ENCODE measurements around the gene NFAM1. TPM values are rescaled to one million over a fixed set of nuclear protein-coding genes. Genes with fewer than 3 reads are reported as not detected.

The NFAM1 gene
- polyA plus RNA-seq, 2 donors, result 0.24 to 0.28 TPM

DNA sequence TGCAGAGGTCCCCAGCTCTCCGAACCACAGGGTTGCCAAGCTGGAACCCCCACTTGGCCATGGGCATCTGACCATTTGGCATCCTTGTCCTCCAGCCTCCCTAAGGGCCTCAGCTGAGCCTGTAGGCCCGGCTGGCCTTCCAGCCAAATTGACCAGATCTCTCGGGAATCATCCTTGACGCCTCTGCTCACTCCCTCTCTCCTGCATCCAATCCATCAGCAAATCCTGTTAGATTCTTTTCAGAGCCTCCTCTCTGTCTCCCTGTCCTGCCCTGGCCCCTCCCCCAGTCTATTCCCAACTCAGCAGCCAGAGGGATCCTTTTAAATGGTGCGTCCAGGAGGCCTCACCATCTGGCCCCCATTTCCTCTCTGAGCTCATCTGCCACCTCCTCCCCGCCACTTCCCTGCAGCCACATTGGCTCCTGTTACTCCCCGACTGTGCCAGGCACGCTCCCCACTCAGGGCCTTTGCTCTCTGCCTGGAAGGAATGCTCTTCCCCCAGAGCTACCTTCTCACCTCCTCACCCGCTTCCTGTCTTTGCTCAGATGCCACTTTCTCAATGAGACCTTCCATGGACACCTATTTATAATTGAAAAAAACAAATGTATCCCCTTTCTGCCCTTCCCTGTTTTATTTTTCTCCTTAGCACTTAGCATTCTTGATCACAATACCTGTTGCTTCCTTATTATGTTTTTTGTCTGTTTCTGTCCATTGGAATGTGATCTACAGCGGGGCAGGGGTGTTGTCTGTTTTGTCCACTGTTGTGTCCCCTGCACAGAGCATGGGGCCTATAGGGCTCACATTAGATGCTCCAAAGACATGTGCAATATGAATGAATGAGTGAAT, 78.1 kb downstream of the NFAM1 start:
- H3K36me3 ChIP-seq (ENCODE audit: control insufficient read depth in 2 of 2, insufficient read depth in 2 of 2, low read length in 1 of 2), result no peaks in the 10 kb centered on the region
- H3K27ac ChIP-seq (ENCODE audit: low read depth in 2 of 2, low read length in 1 of 2), result no peak overlapping the region
- peaks cover 0 to 14% of the 10 kb centered on the region in 2 donors for H3K4me1 ChIP-seq (ENCODE audit: control insufficient read depth in 2 of 2, insufficient read depth in 2 of 2, low read length in 1 of 2)
- no peaks in the 10 kb centered on the region for H3K9me3 ChIP-seq (ENCODE audit: control insufficient read depth in 2 of 2, insufficient read depth in 1 of 2, low read depth in 1 of 2, low read length in 1 of 2)
- H3K27me3 ChIP-seq (ENCODE audit: control insufficient read depth in 1 of 2, insufficient read depth in 2 of 2, low read length in 2 of 2), result no peaks in the 10 kb centered on the region
- H3K4me3 ChIP-seq (ENCODE audit: low read depth in 1 of 2, low read length in 2 of 2), result no peak overlapping the region
- 48 to 59% methylated on average over 10 of the region's 10 CpGs for whole genome bisulfite sequencing, 2 donors

DNA sequence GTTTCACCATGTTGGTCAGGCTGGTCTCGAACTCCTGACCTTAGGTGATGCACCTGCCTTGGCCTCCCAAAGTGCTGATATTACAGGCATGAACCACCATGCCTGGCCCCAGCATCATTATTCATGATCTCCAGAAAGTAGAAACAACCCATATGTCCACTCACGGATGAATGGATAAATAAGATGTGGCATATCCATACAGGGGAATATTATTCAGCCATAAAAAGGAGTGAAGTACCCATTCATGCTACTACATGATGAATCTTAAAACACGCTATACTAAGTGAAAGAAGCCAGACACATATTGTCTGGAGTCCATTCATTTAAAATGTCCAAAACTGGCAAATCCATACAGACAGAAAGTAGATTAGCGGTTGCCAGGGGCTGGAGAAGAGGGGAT, 81.8 kb downstream of the NFAM1 start:
- WGBS, 2 donors, result 94 to 95% methylated on average over 4 of the region's 4 CpGs
- no peaks in the 10 kb centered on the region for H3K4me1 ChIP-seq (ENCODE audit: control insufficient read depth in 2 of 2, insufficient read depth in 2 of 2, low read length in 1 of 2)
- no peaks in the 10 kb centered on the region for H3K36me3 ChIP-seq (ENCODE audit: control insufficient read depth in 2 of 2, insufficient read depth in 2 of 2, low read length in 1 of 2)
- H3K4me3 ChIP-seq (ENCODE audit: low read depth in 1 of 2, low read length in 2 of 2), result no peak overlapping the region
- no peak overlapping the region for H3K27ac ChIP-seq (ENCODE audit: low read depth in 2 of 2, low read length in 1 of 2)
- H3K9me3 ChIP-seq (ENCODE audit: control insufficient read depth in 2 of 2, insufficient read depth in 1 of 2, low read depth in 1 of 2, low read length in 1 of 2), result no peaks in the 10 kb centered on the region
- H3K27me3 ChIP-seq (ENCODE audit: control insufficient read depth in 1 of 2, insufficient read depth in 2 of 2, low read length in 2 of 2), result no peaks in the 10 kb centered on the region

DNA sequence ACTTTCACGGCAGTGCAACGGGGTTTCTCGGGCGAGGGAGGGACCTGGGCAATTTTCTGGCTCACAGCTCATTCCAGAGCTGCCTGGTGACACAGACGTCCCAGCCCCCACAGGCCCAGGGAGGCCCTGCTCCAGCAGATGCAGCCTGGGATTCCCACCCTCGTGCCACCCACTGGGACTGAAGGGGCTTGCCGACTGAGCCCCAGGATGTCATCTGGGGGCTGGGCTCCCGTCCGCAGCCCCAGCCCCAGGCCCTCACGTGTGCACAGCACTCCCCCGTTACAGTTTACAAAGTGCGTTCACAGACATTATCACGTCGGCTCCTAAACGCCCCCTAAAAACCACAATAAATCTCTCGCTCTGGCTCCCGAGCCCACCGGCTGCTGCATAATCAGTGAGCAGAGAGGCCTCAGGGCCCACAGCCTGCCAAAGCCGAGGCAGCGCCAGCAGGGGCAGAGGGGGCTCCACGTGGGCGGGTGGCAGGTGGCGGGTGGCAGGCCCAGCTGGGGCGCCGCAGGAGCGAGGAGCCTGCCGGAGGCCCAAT, 84.8 kb downstream of the NFAM1 start:
- Histone ChIP-seq H3K4me1 (ENCODE audit: control insufficient read depth in 2 of 2, insufficient read depth in 2 of 2, low read length in 1 of 2) (peaks cover 0 to 7% of the 10 kb centered on the region in 2 donors), H3K9me3 (ENCODE audit: control insufficient read depth in 2 of 2, insufficient read depth in 1 of 2, low read depth in 1 of 2, low read length in 1 of 2) (no peaks in the 10 kb centered on the region), H3K27me3 (ENCODE audit: control insufficient read depth in 1 of 2, insufficient read depth in 2 of 2, low read length in 2 of 2) (no peaks in the 10 kb centered on the region), H3K36me3 (ENCODE audit: control insufficient read depth in 2 of 2, insufficient read depth in 2 of 2, low read length in 1 of 2) (no peaks in the 10 kb centered on the region), H3K4me3 (ENCODE audit: low read depth in 1 of 2, low read length in 2 of 2) (no peak overlapping the region), H3K27ac (ENCODE audit: low read depth in 2 of 2, low read length in 1 of 2) (no peak overlapping the region)
- WGBS, 2 donors, result 75 to 79% methylated on average over 27 of the region's 27 CpGs

DNA sequence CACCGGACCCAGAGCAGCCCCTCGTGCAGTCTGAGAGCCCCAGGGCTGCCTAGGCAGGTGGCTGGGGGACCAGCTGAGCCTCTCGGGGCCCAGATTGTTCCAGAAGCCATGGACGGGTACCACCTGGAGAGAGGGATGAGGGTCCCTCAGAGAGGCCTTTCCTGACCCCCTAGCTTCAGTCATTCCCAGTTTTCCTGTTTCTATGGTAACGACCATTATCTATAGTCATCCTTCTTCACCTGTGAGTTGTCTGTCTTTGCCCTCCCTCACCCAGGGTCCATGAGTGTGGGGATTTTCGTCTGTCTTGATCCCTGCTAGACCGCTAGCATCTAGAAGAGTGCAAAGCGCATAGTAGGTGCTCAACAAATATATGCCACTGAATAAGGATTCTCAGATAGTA, 85.5 kb downstream of the NFAM1 start:
- no peak overlapping the region for H3K27ac ChIP-seq (ENCODE audit: low read depth in 2 of 2, low read length in 1 of 2)
- no peaks in the 10 kb centered on the region for H3K36me3 ChIP-seq (ENCODE audit: control insufficient read depth in 2 of 2, insufficient read depth in 2 of 2, low read length in 1 of 2)
- H3K4me3 ChIP-seq (ENCODE audit: low read depth in 1 of 2, low read length in 2 of 2), result no peak overlapping the region
- no peaks in the 10 kb centered on the region for H3K9me3 ChIP-seq (ENCODE audit: control insufficient read depth in 2 of 2, insufficient read depth in 1 of 2, low read depth in 1 of 2, low read length in 1 of 2)
- H3K27me3 ChIP-seq (ENCODE audit: control insufficient read depth in 1 of 2, insufficient read depth in 2 of 2, low read length in 2 of 2), result no peaks in the 10 kb centered on the region
- peaks cover 0 to 7% of the 10 kb centered on the region in 2 donors for H3K4me1 ChIP-seq (ENCODE audit: control insufficient read depth in 2 of 2, insufficient read depth in 2 of 2, low read length in 1 of 2)
- WGBS, 2 donors, result 86% methylated on average over 8 of the region's 8 CpGs

DNA sequence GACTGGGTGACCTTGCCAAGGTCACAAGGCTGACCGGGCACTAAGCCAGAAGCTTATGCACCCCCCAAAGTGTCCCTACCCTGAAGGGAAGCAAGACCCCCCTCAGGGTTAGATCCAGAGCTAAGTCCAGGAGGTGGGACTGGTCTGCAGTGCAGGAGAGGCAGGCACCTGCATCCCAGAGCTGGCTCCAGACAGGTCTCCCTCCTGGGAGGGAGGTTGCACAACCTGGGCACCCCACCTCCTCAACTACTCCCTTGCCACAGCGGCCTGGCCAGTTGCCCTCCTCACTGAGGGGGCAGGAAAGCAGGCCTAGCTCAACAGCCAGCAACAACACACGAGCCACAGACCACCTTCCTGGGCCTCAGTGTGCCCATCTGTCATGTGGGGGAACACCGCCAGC, 86.7 kb downstream of the NFAM1 start:
- peaks cover 0 to 10% of the 10 kb centered on the region in 2 donors for H3K4me1 ChIP-seq (ENCODE audit: control insufficient read depth in 2 of 2, insufficient read depth in 2 of 2, low read length in 1 of 2)
- no peaks in the 10 kb centered on the region for H3K36me3 ChIP-seq (ENCODE audit: control insufficient read depth in 2 of 2, insufficient read depth in 2 of 2, low read length in 1 of 2)
- no peak overlapping the region for H3K4me3 ChIP-seq (ENCODE audit: low read depth in 1 of 2, low read length in 2 of 2)
- no peaks in the 10 kb centered on the region for H3K27me3 ChIP-seq (ENCODE audit: control insufficient read depth in 1 of 2, insufficient read depth in 2 of 2, low read length in 2 of 2)
- 81 to 82% methylated on average over 4 of the region's 4 CpGs for WGBS, 2 donors
- no peak overlapping the region for H3K27ac ChIP-seq (ENCODE audit: low read depth in 2 of 2, low read length in 1 of 2)
- no peaks in the 10 kb centered on the region for H3K9me3 ChIP-seq (ENCODE audit: control insufficient read depth in 2 of 2, insufficient read depth in 1 of 2, low read depth in 1 of 2, low read length in 1 of 2)

DNA sequence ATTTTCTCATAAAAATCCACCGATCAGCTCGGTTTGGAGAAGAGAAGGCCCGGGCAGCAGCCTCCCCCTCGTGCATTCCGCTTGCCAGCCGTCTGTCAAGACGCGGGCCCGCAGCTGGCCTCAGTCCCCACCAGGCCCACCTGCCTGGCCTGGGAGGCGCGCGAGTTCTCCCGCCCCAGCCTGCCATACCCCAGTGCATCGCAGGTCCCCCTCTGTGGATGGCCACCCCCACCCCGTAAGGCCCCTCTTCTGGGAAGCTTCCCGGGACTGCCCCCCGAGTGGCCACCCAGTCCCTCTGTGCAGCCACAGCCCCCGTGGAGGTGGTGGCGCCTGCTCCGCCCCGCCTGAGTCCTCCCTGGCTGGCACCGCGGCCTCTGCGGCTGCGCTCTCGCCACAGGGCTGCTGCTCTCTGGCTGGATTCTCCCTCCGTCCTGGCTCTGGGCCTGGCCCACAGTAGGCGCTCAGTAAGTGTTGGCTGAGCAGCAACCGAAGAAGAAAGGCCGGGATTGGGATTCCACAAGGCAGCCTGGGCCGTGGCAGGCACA, 87.8 kb downstream of the NFAM1 start:
- H3K27me3 ChIP-seq (ENCODE audit: control insufficient read depth in 1 of 2, insufficient read depth in 2 of 2, low read length in 2 of 2), result no peaks in the 10 kb centered on the region
- peak overlapping the region; percentile 50 to 65 for H3K27ac ChIP-seq (ENCODE audit: low read depth in 2 of 2, low read length in 1 of 2)
- peaks cover 0 to 10% of the 10 kb centered on the region in 2 donors for H3K4me1 ChIP-seq (ENCODE audit: control insufficient read depth in 2 of 2, insufficient read depth in 2 of 2, low read length in 1 of 2)
- 28 to 46% methylated on average over 31 of the region's 31 CpGs for WGBS, 2 donors
- no peaks in the 10 kb centered on the region for H3K36me3 ChIP-seq (ENCODE audit: control insufficient read depth in 2 of 2, insufficient read depth in 2 of 2, low read length in 1 of 2)
- H3K9me3 ChIP-seq (ENCODE audit: control insufficient read depth in 2 of 2, insufficient read depth in 1 of 2, low read depth in 1 of 2, low read length in 1 of 2), result no peaks in the 10 kb centered on the region
- peak overlapping the region; percentile 3 to 65 for H3K4me3 ChIP-seq (ENCODE audit: low read depth in 1 of 2, low read length in 2 of 2)

DNA sequence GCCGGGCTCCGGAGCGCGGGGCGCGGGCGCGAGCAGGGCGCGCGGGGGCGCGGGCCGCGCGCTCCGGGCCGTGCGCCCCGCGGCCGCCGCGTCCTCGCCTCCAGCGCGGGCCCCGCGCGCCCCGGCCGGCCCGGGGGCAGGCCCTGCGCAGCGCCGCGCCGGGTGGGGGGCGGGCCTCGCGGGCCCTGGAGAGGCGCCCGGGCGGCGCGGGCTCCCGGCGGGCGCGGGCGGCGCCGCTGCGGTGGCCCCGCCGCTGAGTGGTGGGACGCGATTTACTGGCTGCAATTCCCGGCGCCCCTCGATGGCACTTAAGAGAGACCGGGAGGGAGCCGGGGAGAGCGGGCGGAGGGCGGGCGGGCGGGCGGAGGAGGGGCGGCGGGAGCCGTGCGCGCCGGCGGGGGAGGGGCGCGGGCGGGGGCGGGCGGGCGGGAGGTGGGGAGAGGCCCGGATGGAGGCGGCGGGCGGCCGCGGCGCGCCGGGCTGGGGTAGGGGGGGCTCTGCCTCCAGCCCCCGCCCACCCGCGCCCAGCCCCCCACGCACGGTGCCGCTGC, 88.6 kb downstream of the NFAM1 start:
- peak overlapping the region in 1 of 2 donors; percentile 65 for H3K4me3 ChIP-seq (ENCODE audit: low read depth in 1 of 2, low read length in 2 of 2)
- peaks cover 0 to 10% of the 10 kb centered on the region in 2 donors for H3K4me1 ChIP-seq (ENCODE audit: control insufficient read depth in 2 of 2, insufficient read depth in 2 of 2, low read length in 1 of 2)
- no peaks in the 10 kb centered on the region for H3K27me3 ChIP-seq (ENCODE audit: control insufficient read depth in 1 of 2, insufficient read depth in 2 of 2, low read length in 2 of 2)
- 0 to 1% methylated on average over 44 to 87 of the region's 97 CpGs for WGBS, 2 donors
- H3K27ac ChIP-seq (ENCODE audit: low read depth in 2 of 2, low read length in 1 of 2), result peak overlapping the region in 1 of 2 donors; percentile 65
- no peaks in the 10 kb centered on the region for H3K36me3 ChIP-seq (ENCODE audit: control insufficient read depth in 2 of 2, insufficient read depth in 2 of 2, low read length in 1 of 2)
- H3K9me3 ChIP-seq (ENCODE audit: control insufficient read depth in 2 of 2, insufficient read depth in 1 of 2, low read depth in 1 of 2, low read length in 1 of 2), result no peaks in the 10 kb centered on the region

DNA sequence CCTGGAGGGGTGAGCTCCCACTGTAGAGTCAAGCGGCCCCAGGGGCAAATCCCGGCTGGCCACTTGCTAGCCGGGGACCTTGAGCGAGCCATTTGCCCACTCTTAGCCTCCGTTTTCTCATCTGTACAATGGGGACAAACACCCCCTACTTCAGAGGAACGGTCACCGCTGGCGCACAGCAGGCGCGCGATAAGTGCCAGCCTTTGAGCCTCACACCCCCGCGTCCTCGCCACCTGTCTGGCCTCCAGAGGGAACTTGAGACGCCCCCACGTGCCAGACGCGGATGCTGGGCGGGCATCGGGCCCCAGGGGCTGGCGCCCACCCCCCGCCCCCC, 89.1 kb downstream of the NFAM1 start:
- H3K27me3 ChIP-seq (ENCODE audit: control insufficient read depth in 1 of 2, insufficient read depth in 2 of 2, low read length in 2 of 2), result no peaks in the 10 kb centered on the region
- peaks cover 0 to 10% of the 10 kb centered on the region in 2 donors for H3K4me1 ChIP-seq (ENCODE audit: control insufficient read depth in 2 of 2, insufficient read depth in 2 of 2, low read length in 1 of 2)
- peak overlapping the region; percentile 33 to 65 for H3K4me3 ChIP-seq (ENCODE audit: low read depth in 1 of 2, low read length in 2 of 2)
- WGBS, 2 donors, result 14% methylated on average over 19 to 22 of the region's 22 CpGs
- no peak overlapping the region for H3K27ac ChIP-seq (ENCODE audit: low read depth in 2 of 2, low read length in 1 of 2)
- H3K9me3 ChIP-seq (ENCODE audit: control insufficient read depth in 2 of 2, insufficient read depth in 1 of 2, low read depth in 1 of 2, low read length in 1 of 2), result no peaks in the 10 kb centered on the region
- H3K36me3 ChIP-seq (ENCODE audit: control insufficient read depth in 2 of 2, insufficient read depth in 2 of 2, low read length in 1 of 2), result no peaks in the 10 kb centered on the region

DNA sequence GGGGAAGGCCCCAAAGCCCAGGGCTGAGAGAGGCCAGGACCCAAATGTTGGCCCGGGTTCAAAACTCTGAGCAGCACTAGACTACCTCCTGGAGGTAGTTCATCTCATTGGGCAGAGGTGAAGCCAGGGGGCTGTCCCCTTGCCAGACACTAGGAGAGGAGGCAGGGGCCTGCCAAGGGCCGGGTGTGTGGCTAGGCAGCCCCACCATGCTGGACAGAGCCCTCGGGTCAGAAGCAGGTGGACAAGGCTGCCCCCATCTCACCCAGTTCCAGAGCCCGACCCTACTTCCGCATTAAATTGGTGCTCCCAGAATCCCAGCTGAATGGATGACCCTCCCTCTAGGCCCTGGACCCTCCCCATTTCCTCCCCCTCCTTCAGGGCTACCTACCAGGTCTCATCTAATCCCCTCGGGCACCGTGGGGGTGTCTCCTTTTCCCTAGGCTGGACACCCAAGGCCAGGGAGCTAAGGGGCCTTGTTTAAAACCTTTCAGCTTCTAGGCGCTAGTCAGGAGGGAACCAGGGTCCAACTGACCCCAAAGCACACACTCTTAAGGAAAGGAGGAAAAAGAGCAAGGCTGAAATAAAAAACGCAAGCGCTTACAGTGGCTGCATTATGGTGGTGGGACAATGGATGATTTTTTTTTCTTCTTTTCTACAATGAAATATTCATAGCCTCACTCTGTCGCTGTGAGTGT, 89.6 kb downstream of the NFAM1 start:
- WGBS, 2 donors, result 66 to 78% methylated on average over 11 of the region's 11 CpGs
- Histone ChIP-seq H3K27me3 (ENCODE audit: control insufficient read depth in 1 of 2, insufficient read depth in 2 of 2, low read length in 2 of 2) (no peaks in the 10 kb centered on the region), H3K4me3 (ENCODE audit: low read depth in 1 of 2, low read length in 2 of 2) (peak overlapping the region in 1 of 2 donors; percentile 65), H3K36me3 (ENCODE audit: control insufficient read depth in 2 of 2, insufficient read depth in 2 of 2, low read length in 1 of 2) (no peaks in the 10 kb centered on the region), H3K27ac (ENCODE audit: low read depth in 2 of 2, low read length in 1 of 2) (no peak overlapping the region), H3K4me1 (ENCODE audit: control insufficient read depth in 2 of 2, insufficient read depth in 2 of 2, low read length in 1 of 2) (peaks cover 0 to 10% of the 10 kb centered on the region in 2 donors), H3K9me3 (ENCODE audit: control insufficient read depth in 2 of 2, insufficient read depth in 1 of 2, low read depth in 1 of 2, low read length in 1 of 2) (no peaks in the 10 kb centered on the region)

All from esophagus (tissue), 2 donors.